Adrenal gland (tissue), 5 donors: ENCODE results near the gene KHDRBS2.

ENCODE experiments used
- POLR2A ChIP-seq, 2 donors: fragments of 450-650 bp; IDR thresholded peaks; one replicate each; pipeline ENCODE4 v1.6.1; 2017; ENCODE audit warnings: antibody characterized with exemption in 2 of 2, mild to moderate bottlenecking in 2 of 2, moderate library complexity in 1 of 2
- TF ChIP-seq, protein P1 (sequence below), 6 experiments: fragments of 450-650 bp in 4 of 6; fragments of 200-600 bp in 2 of 6; sonication (generic) in 1 of 6; IDR thresholded peaks; 1 replicate in 5 of 6; 2 replicates in 1 of 6; pipeline versions ENCODE4 v1.5.1 to v1.8.0; 2016 to 2021; ENCODE audit warnings: antibody characterized with exemption in 6 of 6, mild to moderate bottlenecking in 2 of 6, moderate library complexity in 1 of 6
- donor health status: DM: no; HTN: no; CAD: no.

DNA sequence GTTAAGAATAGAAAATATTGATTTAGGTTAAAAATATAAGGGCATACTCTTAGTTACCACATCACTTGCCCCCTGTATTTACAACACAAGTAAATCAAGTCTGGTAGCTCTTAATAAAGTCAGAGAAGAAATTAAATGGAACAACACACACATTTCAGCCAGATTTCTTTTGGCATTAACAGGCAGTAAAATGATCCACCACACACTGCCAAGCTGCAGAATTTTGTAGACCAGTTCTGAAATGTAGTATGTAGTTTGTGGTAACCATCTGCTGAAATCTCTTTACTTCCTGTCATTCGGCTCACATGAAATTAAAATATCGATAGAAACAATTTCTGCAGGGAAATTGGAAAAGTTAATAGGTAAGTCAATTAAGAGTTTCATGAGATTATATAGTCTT, 326.8 kb downstream of the KHDRBS2 start:
- TF ChIP-seq, protein P1, sequence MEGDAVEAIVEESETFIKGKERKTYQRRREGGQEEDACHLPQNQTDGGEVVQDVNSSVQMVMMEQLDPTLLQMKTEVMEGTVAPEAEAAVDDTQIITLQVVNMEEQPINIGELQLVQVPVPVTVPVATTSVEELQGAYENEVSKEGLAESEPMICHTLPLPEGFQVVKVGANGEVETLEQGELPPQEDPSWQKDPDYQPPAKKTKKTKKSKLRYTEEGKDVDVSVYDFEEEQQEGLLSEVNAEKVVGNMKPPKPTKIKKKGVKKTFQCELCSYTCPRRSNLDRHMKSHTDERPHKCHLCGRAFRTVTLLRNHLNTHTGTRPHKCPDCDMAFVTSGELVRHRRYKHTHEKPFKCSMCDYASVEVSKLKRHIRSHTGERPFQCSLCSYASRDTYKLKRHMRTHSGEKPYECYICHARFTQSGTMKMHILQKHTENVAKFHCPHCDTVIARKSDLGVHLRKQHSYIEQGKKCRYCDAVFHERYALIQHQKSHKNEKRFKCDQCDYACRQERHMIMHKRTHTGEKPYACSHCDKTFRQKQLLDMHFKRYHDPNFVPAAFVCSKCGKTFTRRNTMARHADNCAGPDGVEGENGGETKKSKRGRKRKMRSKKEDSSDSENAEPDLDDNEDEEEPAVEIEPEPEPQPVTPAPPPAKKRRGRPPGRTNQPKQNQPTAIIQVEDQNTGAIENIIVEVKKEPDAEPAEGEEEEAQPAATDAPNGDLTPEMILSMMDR (IDR thresholded peaks at IDR 0.05), result no peak
- TF ChIP-seq POLR2A (IDR thresholded peaks at IDR 0.05), result no peak
